Umbilical cord (tissue), 2 donors: Measurements from ENCODE around the gene TAS2R50. TPM values are rescaled to one million over a fixed set of nuclear protein-coding genes. Genes with fewer than 3 reads are reported as not detected.
"Not testable (repeated sequence)": the region's sequence is repeated elsewhere in the genome, so short reads cannot be mapped to it uniquely, and the experiment has no call there.

Source experiments
- DNase-seq: peaks from one replicate; pipeline ENCODE4 v3.0.0-alpha.2; 2015; ENCODE audit warnings: low spot score
- total RNA-seq: library from RNA; depleted of rRNA; stranded (reverse); fragments of >200 nt; gene quantifications from one replicate; pipeline ENCODE4 v1.2.3, GENCODE V29; 2014; ENCODE audit warnings: low replicate concordance; ENCODE audit not compliant: insufficient read depth

Gene TAS2R50
- total RNA-seq = 5.8 TPM

GRCh38 chr12:10986812-10987211 is at the start of gene TAS2R50:
TSS of gene TAS2R50 (minus strand) at chr12:10986912. CDS start at chr12:10986860, 52 bp downstream.
- no peak for DNase-seq

GRCh38 chr12:11033959-11034358 is 47.2 kb upstream of the TAS2R50 start:
- not testable (repeated sequence) for DNase-seq

GRCh38 chr12:11031307-11031706 is 44.6 kb upstream of the TAS2R50 start, which contains the start of gene TAS2R31:
TSS of gene TAS2R31 (minus strand) at chr12:11031407. CDS start at chr12:11031335, 72 bp downstream.
- no peak for DNase-seq

GRCh38 chr12:11026118-11026517 is 39.4 kb upstream of the TAS2R50 start:
- DNase-seq = no peak

- DNase-seq = no peak
Observed at GRCh38 chr12:11023387-11023786, 36.7 kb upstream of the TAS2R50 start.

GRCh38 chr12:11022520-11022919 is 35.8 kb upstream of the TAS2R50 start, which contains the start of gene TAS2R19:
TSS of gene TAS2R19 (minus strand) at chr12:11022620. CDS start at chr12:11022571, 49 bp downstream.
- DNase-seq = no peak

- no peak for DNase-seq
Observed at GRCh38 chr12:11016937-11017336, 30.2 kb upstream of the TAS2R50 start.

GRCh38 chr12:11015775-11016430 is 29.2 kb upstream of the TAS2R50 start:
- no peak for DNase-seq

GRCh38 chr12:11014234-11014633 is 27.5 kb upstream of the TAS2R50 start:
- no peak for DNase-seq

- DNase-seq = no peak
Observed at GRCh38 chr12:11007608-11008007, 20.9 kb upstream of the TAS2R50 start.

- DNase-seq = no peak
Observed at GRCh38 chr12:10998204-10998603, 11.5 kb upstream of the TAS2R50 start, which contains the start of gene TAS2R20. TSS of gene TAS2R20 (minus strand) at chr12:10998304. CDS start at chr12:10997875, 429 bp downstream.

GRCh38 chr12:10994307-10994706 is 7.6 kb upstream of the TAS2R50 start:
- no peak for DNase-seq

GRCh38 chr12:10989107-10989506 is 2.4 kb upstream of the TAS2R50 start:
- no peak for DNase-seq

GRCh38 chr12:10982244-10982643 is 4.5 kb downstream of the TAS2R50 start:
- no peak for DNase-seq

GRCh38 chr12:10974965-10975364 is 11.7 kb downstream of the TAS2R50 start:
- no peak for DNase-seq

GRCh38 chr12:10968765-10969456 is 17.8 kb downstream of the TAS2R50 start:
- DNase-seq = peak; percentile 2

GRCh38 chr12:10967409-10967808 is 19.3 kb downstream of the TAS2R50 start:
- DNase-seq = no peak

GRCh38 chr12:10966314-10966713 is 20.4 kb downstream of the TAS2R50 start:
- no peak for DNase-seq

- DNase-seq = no peak
Observed at GRCh38 chr12:10965476-10965875, 21.2 kb downstream of the TAS2R50 start.

- DNase-seq = no peak
Observed at GRCh38 chr12:10960211-10960610, 26.5 kb downstream of the TAS2R50 start.

GRCh38 chr12:10959804-10960203 is 26.9 kb downstream of the TAS2R50 start:
- no peak for DNase-seq

- DNase-seq = no peak
Observed at GRCh38 chr12:10957741-10958140, 29.0 kb downstream of the TAS2R50 start.

- DNase-seq = no peak
Observed at GRCh38 chr12:10956085-10956484, 30.6 kb downstream of the TAS2R50 start.
